HG03064 (cell line): Measurements from ENCODE around the gene LRCH2.
"Not testable (repeated sequence)": the region's sequence is repeated elsewhere in the genome, so short reads cannot be mapped to it uniquely, and the experiment has no call there.

Source experiments
- ATAC-seq: cut with Tn5 transposase; IDR thresholded peaks from one replicate; pipeline ENCODE4 v1.9.1; 2021; ENCODE audit warnings: low read depth; ENCODE audit not compliant: unreplicated experiment

Gene LRCH2

GRCh38 chrX:115233497-115234455, at the start of gene LRCH2:
Gene LRCH2 (minus strand): TSS chrX:115234096. CDS start chrX:115234041, 55 bp downstream.
- no peak for ATAC-seq

GRCh38 chrX:115269051-115269683, 35.3 kb upstream of the LRCH2 start:
- ATAC-seq: no peak

- ATAC-seq: no peak
These were observed 34.5 kb upstream of the LRCH2 start for GRCh38 chrX:115268421-115268820.

- no peak for ATAC-seq
These were observed 32.4 kb upstream of the LRCH2 start for GRCh38 chrX:115266300-115266699.

- ATAC-seq: no peak
These were observed 30.1 kb upstream of the LRCH2 start for GRCh38 chrX:115264009-115264408.

- ATAC-seq: no peak
These were observed 27.3 kb upstream of the LRCH2 start for GRCh38 chrX:115261148-115261547.

GRCh38 chrX:115260330-115260729, 26.4 kb upstream of the LRCH2 start:
- no peak for ATAC-seq

GRCh38 chrX:115259238-115259875, 25.5 kb upstream of the LRCH2 start:
- ATAC-seq: no peak

- no peak for ATAC-seq
These were observed 23.8 kb upstream of the LRCH2 start for GRCh38 chrX:115257711-115258110.

- no peak for ATAC-seq
These were observed 21.1 kb upstream of the LRCH2 start for GRCh38 chrX:115255003-115255402.

- no peak for ATAC-seq
These were observed 17.8 kb upstream of the LRCH2 start for GRCh38 chrX:115251458-115252233.

- no peak for ATAC-seq
These were observed 3.2 kb upstream of the LRCH2 start for GRCh38 chrX:115237056-115237455.

- ATAC-seq: no peak
These were observed 2.7 kb upstream of the LRCH2 start for GRCh38 chrX:115236560-115236959.

- ATAC-seq: no peak
These were observed 565 bp upstream of the LRCH2 start for GRCh38 chrX:115234461-115234860.

GRCh38 chrX:115232933-115233496, 881 bp downstream of the LRCH2 start:
- ATAC-seq: no peak

GRCh38 chrX:115229337-115230003, 4.4 kb downstream of the LRCH2 start:
- ATAC-seq: no peak

- no peak for ATAC-seq
These were observed 7.0 kb downstream of the LRCH2 start for GRCh38 chrX:115226929-115227328.

- not testable (repeated sequence) for ATAC-seq
These were observed 16.6 kb downstream of the LRCH2 start for GRCh38 chrX:115217346-115217745.

- ATAC-seq: no peak
These were observed 19.3 kb downstream of the LRCH2 start for GRCh38 chrX:115214605-115215004.

GRCh38 chrX:115214151-115214550, 19.7 kb downstream of the LRCH2 start:
- no peak for ATAC-seq
